M059J (cell line): ENCODE results near the gene CXCR3. TPM values are rescaled to one million over a fixed set of nuclear protein-coding genes. Genes with fewer than 3 reads are reported as not detected.

ENCODE experiments used
- total RNA-seq: library from RNA; depleted of rRNA; stranded (reverse); fragments of >200 nt; shearing (Covaris generic); gene quantifications from 2 replicates; pipeline ENCODE4 v1.2.3, GENCODE V29; 2014; rRNA removed

Gene CXCR3
- total RNA-seq, 1 experiment from 2014 or later: not detected

Other genes starting within 250 kb of the CXCR3 start
- 52.7 and 67.6 TPM in 2 replicates for gene OGT, start 85.4 kb downstream of the CXCR3 start, total RNA-seq
- gene GCNA, start 40.1 kb downstream of the CXCR3 start, total RNA-seq: 0.20 and 1.0 TPM in 2 replicates
- not detected in 2 replicates for gene CXorf49, start 99.8 kb upstream of the CXCR3 start, total RNA-seq
- not detected in 2 replicates for gene CXorf49B, start 144.8 kb upstream of the CXCR3 start, total RNA-seq